ENCODE data around the gene PPP2R5A.

Gene PPP2R5A

GRCh38 chr1:212289262-212290077 lies 4.3 kb downstream of the PPP2R5A start:
- TF ChIP-seq, protein P1, sequence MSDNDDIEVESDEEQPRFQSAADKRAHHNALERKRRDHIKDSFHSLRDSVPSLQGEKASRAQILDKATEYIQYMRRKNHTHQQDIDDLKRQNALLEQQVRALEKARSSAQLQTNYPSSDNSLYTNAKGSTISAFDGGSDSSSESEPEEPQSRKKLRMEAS (IDR thresholded peaks at IDR 0.05; ENCODE audit: low read depth, low read length): no peak
- TF ChIP-seq, protein P2, sequence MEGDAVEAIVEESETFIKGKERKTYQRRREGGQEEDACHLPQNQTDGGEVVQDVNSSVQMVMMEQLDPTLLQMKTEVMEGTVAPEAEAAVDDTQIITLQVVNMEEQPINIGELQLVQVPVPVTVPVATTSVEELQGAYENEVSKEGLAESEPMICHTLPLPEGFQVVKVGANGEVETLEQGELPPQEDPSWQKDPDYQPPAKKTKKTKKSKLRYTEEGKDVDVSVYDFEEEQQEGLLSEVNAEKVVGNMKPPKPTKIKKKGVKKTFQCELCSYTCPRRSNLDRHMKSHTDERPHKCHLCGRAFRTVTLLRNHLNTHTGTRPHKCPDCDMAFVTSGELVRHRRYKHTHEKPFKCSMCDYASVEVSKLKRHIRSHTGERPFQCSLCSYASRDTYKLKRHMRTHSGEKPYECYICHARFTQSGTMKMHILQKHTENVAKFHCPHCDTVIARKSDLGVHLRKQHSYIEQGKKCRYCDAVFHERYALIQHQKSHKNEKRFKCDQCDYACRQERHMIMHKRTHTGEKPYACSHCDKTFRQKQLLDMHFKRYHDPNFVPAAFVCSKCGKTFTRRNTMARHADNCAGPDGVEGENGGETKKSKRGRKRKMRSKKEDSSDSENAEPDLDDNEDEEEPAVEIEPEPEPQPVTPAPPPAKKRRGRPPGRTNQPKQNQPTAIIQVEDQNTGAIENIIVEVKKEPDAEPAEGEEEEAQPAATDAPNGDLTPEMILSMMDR (IDR thresholded peaks at IDR 0.05; ENCODE audit: low read depth, low read length): no peak
- TF ChIP-seq POLR2A (IDR thresholded peaks at IDR 0.05; ENCODE audit: extremely low read depth, insufficient read length): no peak
- no peak for TF ChIP-seq MYC (IDR thresholded peaks at IDR 0.05; ENCODE audit: low read depth, low read length)
- DNase-seq (ENCODE audit: low read depth): no peak
- H3K4me3 ChIP-seq (ENCODE audit: low read depth, low read length): peak overlapping the region; percentile 14

GRCh38 chr1:212290608-212291007 lies 5.4 kb downstream of the PPP2R5A start:
- no peak for DNase-seq (ENCODE audit: low read depth)
- no peak for TF ChIP-seq POLR2A (IDR thresholded peaks at IDR 0.05; ENCODE audit: extremely low read depth, insufficient read length)
- no peak overlapping the region for H3K4me3 ChIP-seq (ENCODE audit: low read depth, low read length)

- H3K4me3 ChIP-seq (ENCODE audit: low read depth, low read length): no peak overlapping the region
- DNase-seq (ENCODE audit: low read depth): peak; percentile 64
- TF ChIP-seq, protein P1 (IDR thresholded peaks at IDR 0.05; ENCODE audit: low read depth, low read length): 0 out of 2 replicates have a peak, but pooled peaks have one; percentile 13
- TF ChIP-seq, protein P2 (IDR thresholded peaks at IDR 0.05; ENCODE audit: low read depth, low read length): peak; percentile 64
- TF ChIP-seq MYC (IDR thresholded peaks at IDR 0.05; ENCODE audit: low read depth, low read length) (no peak), POLR2A (IDR thresholded peaks at IDR 0.05; ENCODE audit: extremely low read depth, insufficient read length) (no peak)
Measured at GRCh38 chr1:212291505-212292134, 6.4 kb downstream of the PPP2R5A start.

DNA sequence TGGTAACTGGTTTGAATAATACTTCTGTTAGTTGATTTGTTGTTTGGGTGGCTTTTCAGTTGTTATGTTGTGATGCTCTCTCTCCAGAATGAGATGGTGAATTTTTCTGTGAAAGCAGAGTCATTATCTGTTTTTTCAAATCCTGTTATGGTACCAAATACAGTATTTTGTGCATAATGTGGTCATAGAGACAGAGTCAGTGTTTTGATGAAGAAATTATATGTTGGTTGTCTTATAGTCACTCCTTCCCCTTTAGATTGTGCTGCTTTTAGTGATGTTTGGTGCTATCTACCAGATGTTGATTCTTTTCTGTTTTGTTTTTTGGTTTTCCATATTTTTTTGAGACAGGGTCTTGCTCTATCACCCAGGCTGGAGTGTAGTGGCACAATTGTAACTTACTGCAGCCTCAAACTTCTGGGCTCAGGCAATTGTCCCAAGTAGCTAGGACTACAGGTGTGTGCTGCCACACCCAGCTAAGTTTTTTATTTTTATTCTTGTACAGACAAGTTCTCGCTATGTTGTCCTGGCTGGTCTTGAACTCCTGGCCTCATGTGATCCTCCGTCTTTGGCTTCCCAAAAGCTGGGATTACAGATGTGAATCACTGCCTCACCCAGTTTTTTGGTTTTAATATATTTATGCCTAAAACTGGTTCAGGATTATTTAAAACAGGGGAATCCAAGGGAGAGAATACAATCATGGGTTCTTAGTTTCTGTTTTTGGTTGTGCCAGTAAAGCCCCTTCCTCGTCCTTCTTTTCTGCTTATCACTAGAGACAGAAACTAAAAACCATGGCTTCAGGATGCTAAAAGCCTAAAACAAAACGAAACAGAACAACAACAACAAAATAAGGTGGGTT lies 7.3 kb downstream of the PPP2R5A start:
- DNase-seq (ENCODE audit: low read depth): no peak
- H3K4me3 ChIP-seq (ENCODE audit: low read depth, low read length): no peak overlapping the region
- TF ChIP-seq, protein P1 (IDR thresholded peaks at IDR 0.05; ENCODE audit: low read depth, low read length): no peak
- TF ChIP-seq MYC (IDR thresholded peaks at IDR 0.05; ENCODE audit: low read depth, low read length): no peak
- no peak for TF ChIP-seq POLR2A (IDR thresholded peaks at IDR 0.05; ENCODE audit: extremely low read depth, insufficient read length)
- TF ChIP-seq, protein P2 (IDR thresholded peaks at IDR 0.05; ENCODE audit: low read depth, low read length): no peak

DNA sequence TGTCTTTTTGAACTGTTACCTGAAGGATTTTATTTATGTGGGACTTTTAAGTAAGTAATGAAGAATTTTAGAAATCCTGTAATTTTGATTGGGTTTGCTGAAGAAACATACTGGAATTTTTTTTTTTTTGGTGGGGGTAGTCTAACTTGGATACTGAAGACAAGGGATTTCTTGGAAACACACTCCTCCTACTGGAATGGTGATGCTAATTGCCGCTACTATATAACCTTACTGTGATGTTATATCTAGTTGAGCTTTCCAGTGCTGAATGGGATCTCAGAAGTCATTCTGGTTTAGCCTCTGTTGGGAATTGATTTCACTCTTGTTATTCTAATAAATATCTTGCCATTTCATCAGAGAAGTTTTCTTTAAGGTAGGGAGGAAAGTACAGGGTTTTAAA lies 8.4 kb downstream of the PPP2R5A start:
- TF ChIP-seq MYC (IDR thresholded peaks at IDR 0.05; ENCODE audit: low read depth, low read length): no peak
- TF ChIP-seq, protein P1 (IDR thresholded peaks at IDR 0.05; ENCODE audit: low read depth, low read length): no peak
- TF ChIP-seq, protein P2 (IDR thresholded peaks at IDR 0.05; ENCODE audit: low read depth, low read length): no peak
- TF ChIP-seq POLR2A (IDR thresholded peaks at IDR 0.05; ENCODE audit: extremely low read depth, insufficient read length): no peak
- H3K4me3 ChIP-seq (ENCODE audit: low read depth, low read length): no peak overlapping the region
- DNase-seq (ENCODE audit: low read depth): no peak

Measured in NB4 (cell line).